ENCODE results near the gene MAN2A1.

GRCh38 chr5:109682383-109682782 lies 7.3 kb upstream of the MAN2A1 start:
- TF ChIP-seq EP300 (IDR thresholded peaks at IDR 0.05) (no peak), MYC (IDR thresholded peaks at IDR 0.05; ENCODE audit: borderline replicate concordance, low read length) (no peak), CTCF (IDR thresholded peaks at IDR 0.05) (no peak), E2F6 (IDR thresholded peaks at IDR 0.05; ENCODE audit: borderline replicate concordance, low read depth) (no peak), SREBF2 (IDR thresholded peaks at IDR 0.05) (no peak), POLR2AphosphoS2 (conservative IDR thresholded peaks at IDR 0.05; ENCODE audit: low read length) (no peak), POLR2A (IDR thresholded peaks at IDR 0.05; ENCODE audit: low read length) (no peak), JUNB (IDR thresholded peaks at IDR 0.05) (no peak), RNF2 (IDR thresholded peaks at IDR 0.05; ENCODE audit: borderline replicate concordance, low read depth) (no peak), CEBPB (IDR thresholded peaks at IDR 0.05) (no peak)
